Neural cell (in vitro differentiated cells): ENCODE data around the gene MYOG. TPM values are rescaled to one million over a fixed set of nuclear protein-coding genes. Genes with fewer than 3 reads are reported as not detected.

ENCODE experiments used
- H2AFZ ChIP-seq: fragments of 200-600, 300-800 bp; sonication (generic), shearing (Covaris generic); 2 replicates; pipeline ENCODE4 v1.6.0; 2014; ENCODE audit warnings: low read depth, mild to moderate bottlenecking, antibody characterized with exemption, low read length, moderate library complexity
- H3F3A ChIP-seq: fragments of 200-600 bp; shearing (Covaris generic); 2 replicates; pipeline ENCODE4 v1.6.1; 2016; ENCODE audit warnings: mild to moderate bottlenecking, moderate library complexity, mixed read lengths, antibody characterized with exemption, low read length; ENCODE audit not compliant: insufficient read depth, poor library complexity, severe bottlenecking
- H3K27ac ChIP-seq: fragments of 200-600, 300-800 bp; sonication (generic), shearing (Covaris generic); 2 replicates; pipeline ENCODE4 v1.5.1; 2014; ENCODE audit warnings: mild to moderate bottlenecking, low read length, moderate library complexity
- H3K27me3 ChIP-seq: fragments of 300-800, 200-600 bp; sonication (generic), shearing (Covaris generic); 2 replicates; pipeline ENCODE4 v1.6.0; 2014; ENCODE audit warnings: mild to moderate bottlenecking, low read depth, low read length, moderate library complexity; ENCODE audit not compliant: insufficient read depth
- H3K36me3 ChIP-seq: fragments of 300-800, 200-600 bp; sonication (generic), shearing (Covaris generic); 2 replicates; pipeline ENCODE4 v1.5.1; 2014; ENCODE audit warnings: mild to moderate bottlenecking, antibody characterized with exemption, low read length, moderate library complexity; ENCODE audit not compliant: insufficient read depth
- H3K4me2 ChIP-seq: fragments of 300-800, 200-600 bp; sonication (generic), shearing (Covaris generic); 2 replicates; pipeline ENCODE4 v1.6.0; 2014; ENCODE audit warnings: mild to moderate bottlenecking, low read length
- H3K4me3 ChIP-seq: fragments of 300-800, 200-600 bp; sonication (generic), shearing (Covaris generic); 2 replicates; pipeline ENCODE4 v1.5.1; 2014; ENCODE audit warnings: mild to moderate bottlenecking, low read length, moderate library complexity
- H3K79me2 ChIP-seq: fragments of 200-600 bp; shearing (Covaris generic); replicated peaks from 2 replicates; pipeline ENCODE4 v1.6.0; 2014; ENCODE audit warnings: mild to moderate bottlenecking, low read length, moderate library complexity; ENCODE audit not compliant: insufficient read depth
- H3K9ac ChIP-seq: fragments of 300-800, 200-600 bp; sonication (generic), shearing (Covaris generic); 2 replicates; pipeline ENCODE4 v1.6.1; 2016; ENCODE audit warnings: mild to moderate bottlenecking, low read length, mixed read lengths
- H3K9me2 ChIP-seq: fragments of 200-600 bp; shearing (Covaris generic); 2 replicates; pipeline ENCODE4 v1.6.1; 2016; ENCODE audit warnings: mild to moderate bottlenecking, low read length, mixed read lengths; ENCODE audit not compliant: insufficient read depth
- H3K9me3 ChIP-seq: fragments of 200-600, 300-800 bp; sonication (generic), shearing (Covaris generic); 2 replicates; pipeline ENCODE4 v1.6.1; 2016; ENCODE audit warnings: mild to moderate bottlenecking, mixed run types, low read length, moderate library complexity, mixed read lengths
- H4K20me1 ChIP-seq: fragments of 200-600 bp; shearing (Covaris generic); 2 replicates; pipeline ENCODE4 v1.6.1; 2016; ENCODE audit warnings: mild to moderate bottlenecking, mixed run types; ENCODE audit not compliant: insufficient read depth
- EP300 ChIP-seq: fragments of 450-650 bp; conservative IDR thresholded peaks from 2 replicates; pipeline ENCODE4 v1.6.1; 2014; ENCODE audit warnings: antibody characterized with exemption, mild to moderate bottlenecking, moderate library complexity; ENCODE audit not compliant: poor library complexity, severe bottlenecking
- EZH2 ChIP-seq: fragments of 200-600, 300-800 bp; shearing (Covaris generic), sonication (generic); IDR thresholded peaks from 2 replicates; pipeline ENCODE4 v1.6.1; 2014; ENCODE audit warnings: antibody characterized with exemption, low read length, borderline replicate concordance, mild to moderate bottlenecking; ENCODE audit not compliant: insufficient read depth, poor library complexity, severe bottlenecking
- MXI1 ChIP-seq: fragments of 450-650 bp; conservative IDR thresholded peaks from 2 replicates; pipeline ENCODE4 v1.6.1; 2014; ENCODE audit warnings: antibody characterized with exemption, mild to moderate bottlenecking; ENCODE audit not compliant: poor library complexity, severe bottlenecking
- POLR2AphosphoS5 ChIP-seq: IDR thresholded peaks from 2 replicates; pipeline ENCODE4 v1.6.1; 2012
- RAD21 ChIP-seq: fragments of 450-650 bp; conservative IDR thresholded peaks from 2 replicates; pipeline ENCODE4 v1.6.1; 2014; ENCODE audit warnings: antibody characterized with exemption, mild to moderate bottlenecking, moderate library complexity
- SMC3 ChIP-seq: fragments of 450-650 bp; conservative IDR thresholded peaks from 2 replicates; pipeline ENCODE4 v1.6.1; 2014; ENCODE audit warnings: antibody characterized with exemption, mild to moderate bottlenecking, moderate library complexity; ENCODE audit not compliant: poor library complexity
- TAF1 ChIP-seq: IDR thresholded peaks from 2 replicates; pipeline ENCODE4 v1.6.1; 2012; ENCODE audit warnings: low read depth
- polyA plus RNA-seq: library from polyadenylated mRNA; depleted of rRNA; stranded (reverse); fragments of >200 nt; gene quantifications from 2 replicates; pipeline ENCODE4 v1.2.3, GENCODE V29; 2014
- TF ChIP-seq, protein P1 (sequence below): fragments of 450-650 bp; IDR thresholded peaks from 2 replicates; pipeline ENCODE4 v1.5.1; 2014; ENCODE audit warnings: antibody characterized with exemption, mild to moderate bottlenecking, moderate library complexity; ENCODE audit not compliant: poor library complexity, severe bottlenecking
- TF ChIP-seq, protein P2 (sequence below): IDR thresholded peaks from 2 replicates; pipeline ENCODE4 v1.6.1; 2012; ENCODE audit warnings: borderline replicate concordance

The MYOG gene
- polyA plus RNA-seq, 1 donor from 2014 or later = not detected

DNA sequence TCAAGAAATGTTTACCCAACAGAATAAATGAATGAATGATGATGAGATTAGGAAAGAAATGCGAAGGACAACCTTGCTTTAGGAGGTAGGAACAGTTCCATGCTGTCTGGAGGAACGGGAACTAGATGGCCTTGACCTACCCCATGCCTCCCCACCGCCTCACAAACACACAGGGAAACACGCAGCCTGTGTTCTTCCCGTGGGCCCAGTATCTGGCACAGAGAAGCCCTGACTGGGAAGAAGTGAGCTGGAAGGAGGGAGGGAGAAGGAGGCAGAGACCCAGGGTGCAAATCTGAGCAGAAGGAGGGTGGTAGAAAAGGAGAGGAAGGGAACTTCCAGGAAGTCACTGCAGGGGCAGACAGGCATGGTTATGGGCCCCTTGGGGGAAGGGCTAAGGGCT lies 38.2 kb upstream of the MYOG start:
- H4K20me1 ChIP-seq = no peaks in the 10 kb centered on the region
- no peaks in the 10 kb centered on the region for H3K9me3 ChIP-seq
- H3K9ac ChIP-seq = no peak overlapping the region
- TF ChIP-seq POLR2AphosphoS5 (no peak), EP300 (no peak), EZH2 (no peak)
- TF ChIP-seq, protein P1, sequence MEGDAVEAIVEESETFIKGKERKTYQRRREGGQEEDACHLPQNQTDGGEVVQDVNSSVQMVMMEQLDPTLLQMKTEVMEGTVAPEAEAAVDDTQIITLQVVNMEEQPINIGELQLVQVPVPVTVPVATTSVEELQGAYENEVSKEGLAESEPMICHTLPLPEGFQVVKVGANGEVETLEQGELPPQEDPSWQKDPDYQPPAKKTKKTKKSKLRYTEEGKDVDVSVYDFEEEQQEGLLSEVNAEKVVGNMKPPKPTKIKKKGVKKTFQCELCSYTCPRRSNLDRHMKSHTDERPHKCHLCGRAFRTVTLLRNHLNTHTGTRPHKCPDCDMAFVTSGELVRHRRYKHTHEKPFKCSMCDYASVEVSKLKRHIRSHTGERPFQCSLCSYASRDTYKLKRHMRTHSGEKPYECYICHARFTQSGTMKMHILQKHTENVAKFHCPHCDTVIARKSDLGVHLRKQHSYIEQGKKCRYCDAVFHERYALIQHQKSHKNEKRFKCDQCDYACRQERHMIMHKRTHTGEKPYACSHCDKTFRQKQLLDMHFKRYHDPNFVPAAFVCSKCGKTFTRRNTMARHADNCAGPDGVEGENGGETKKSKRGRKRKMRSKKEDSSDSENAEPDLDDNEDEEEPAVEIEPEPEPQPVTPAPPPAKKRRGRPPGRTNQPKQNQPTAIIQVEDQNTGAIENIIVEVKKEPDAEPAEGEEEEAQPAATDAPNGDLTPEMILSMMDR = no peak
- TF ChIP-seq, protein P2, sequence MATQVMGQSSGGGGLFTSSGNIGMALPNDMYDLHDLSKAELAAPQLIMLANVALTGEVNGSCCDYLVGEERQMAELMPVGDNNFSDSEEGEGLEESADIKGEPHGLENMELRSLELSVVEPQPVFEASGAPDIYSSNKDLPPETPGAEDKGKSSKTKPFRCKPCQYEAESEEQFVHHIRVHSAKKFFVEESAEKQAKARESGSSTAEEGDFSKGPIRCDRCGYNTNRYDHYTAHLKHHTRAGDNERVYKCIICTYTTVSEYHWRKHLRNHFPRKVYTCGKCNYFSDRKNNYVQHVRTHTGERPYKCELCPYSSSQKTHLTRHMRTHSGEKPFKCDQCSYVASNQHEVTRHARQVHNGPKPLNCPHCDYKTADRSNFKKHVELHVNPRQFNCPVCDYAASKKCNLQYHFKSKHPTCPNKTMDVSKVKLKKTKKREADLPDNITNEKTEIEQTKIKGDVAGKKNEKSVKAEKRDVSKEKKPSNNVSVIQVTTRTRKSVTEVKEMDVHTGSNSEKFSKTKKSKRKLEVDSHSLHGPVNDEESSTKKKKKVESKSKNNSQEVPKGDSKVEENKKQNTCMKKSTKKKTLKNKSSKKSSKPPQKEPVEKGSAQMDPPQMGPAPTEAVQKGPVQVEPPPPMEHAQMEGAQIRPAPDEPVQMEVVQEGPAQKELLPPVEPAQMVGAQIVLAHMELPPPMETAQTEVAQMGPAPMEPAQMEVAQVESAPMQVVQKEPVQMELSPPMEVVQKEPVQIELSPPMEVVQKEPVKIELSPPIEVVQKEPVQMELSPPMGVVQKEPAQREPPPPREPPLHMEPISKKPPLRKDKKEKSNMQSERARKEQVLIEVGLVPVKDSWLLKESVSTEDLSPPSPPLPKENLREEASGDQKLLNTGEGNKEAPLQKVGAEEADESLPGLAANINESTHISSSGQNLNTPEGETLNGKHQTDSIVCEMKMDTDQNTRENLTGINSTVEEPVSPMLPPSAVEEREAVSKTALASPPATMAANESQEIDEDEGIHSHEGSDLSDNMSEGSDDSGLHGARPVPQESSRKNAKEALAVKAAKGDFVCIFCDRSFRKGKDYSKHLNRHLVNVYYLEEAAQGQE = no peak
- H3K27me3 ChIP-seq = peaks cover 31% of the 10 kb centered on the region
- H3K36me3 ChIP-seq = no peaks in the 10 kb centered on the region
- H3K27ac ChIP-seq = no peak overlapping the region
- no peaks in the 10 kb centered on the region for H3K79me2 ChIP-seq
- no peak overlapping the region for H3K4me3 ChIP-seq
- H2AFZ ChIP-seq = no peak overlapping the region
- H3K4me2 ChIP-seq = no peak overlapping the region
- H3K9me2 ChIP-seq = no peaks in the 10 kb centered on the region
- no peaks in the 10 kb centered on the region for H3F3A ChIP-seq

DNA sequence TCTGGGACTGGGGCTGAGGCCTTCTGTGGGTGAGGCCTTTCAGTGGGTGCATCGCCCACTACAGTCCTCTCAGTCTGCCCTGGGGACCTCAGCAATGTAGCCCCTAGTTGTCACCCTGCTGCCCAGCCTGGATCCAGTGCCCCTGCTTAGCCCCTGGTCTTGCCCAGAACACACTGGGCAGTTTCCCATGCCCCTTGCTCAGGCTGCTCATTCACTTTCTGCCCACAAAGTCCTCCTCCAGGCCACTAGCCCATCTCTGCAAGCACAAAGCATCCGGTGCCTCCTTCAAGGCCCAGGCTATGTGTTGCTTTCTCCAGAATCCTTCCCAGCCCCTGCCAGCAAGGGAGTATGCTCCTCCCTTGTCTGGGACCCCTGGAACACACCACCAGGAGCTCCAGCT lies 36.3 kb upstream of the MYOG start:
- no peak for TF ChIP-seq SMC3
- TF ChIP-seq MXI1 = no peak
- TF ChIP-seq POLR2AphosphoS5 = no peak
- no peaks in the 10 kb centered on the region for H3F3A ChIP-seq
- H3K27me3 ChIP-seq = peaks cover 24% of the 10 kb centered on the region

DNA sequence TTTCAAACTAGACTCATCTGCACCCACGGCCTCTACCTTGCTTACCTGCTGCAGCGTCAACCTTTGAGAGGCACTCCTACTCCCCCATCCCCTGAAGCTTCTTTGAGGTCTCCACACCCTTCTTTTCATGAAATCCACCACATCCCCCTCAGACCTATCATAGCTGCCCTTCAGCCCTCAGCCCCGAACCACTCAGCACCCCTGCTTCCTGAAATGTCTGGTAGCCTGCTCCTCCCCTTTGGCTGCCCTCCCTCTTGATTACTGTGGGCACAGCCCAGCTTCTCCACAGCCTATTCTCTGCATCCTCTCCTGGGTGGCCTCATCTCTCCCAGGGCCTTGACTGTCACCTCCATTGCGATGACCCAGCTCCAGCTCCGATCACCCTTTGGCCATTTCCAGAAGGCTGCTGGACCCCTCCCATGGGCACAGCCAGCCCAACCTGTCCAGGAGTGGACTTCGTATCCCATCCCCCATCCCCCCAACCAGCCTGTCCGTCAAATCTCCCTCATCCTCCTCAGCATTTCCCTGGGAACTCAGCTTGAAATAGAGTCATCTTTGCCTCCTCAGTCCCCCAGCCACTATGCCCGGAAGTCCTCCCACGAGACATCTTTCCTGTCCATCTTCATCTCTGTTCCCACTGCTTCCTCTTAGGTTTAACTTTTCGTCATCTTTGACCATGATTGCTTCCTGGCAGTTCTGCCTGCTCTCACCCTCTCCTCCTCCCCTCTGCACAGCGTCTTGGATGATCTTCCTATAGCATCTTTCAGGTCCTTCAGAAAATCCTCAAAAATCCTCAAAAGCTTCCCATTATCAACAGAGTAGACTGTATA lies 35.6 kb upstream of the MYOG start:
- no peak overlapping the region for H3K27ac ChIP-seq
- H3K9ac ChIP-seq = no peak overlapping the region
- no peak overlapping the region for H3K4me2 ChIP-seq
- H3K79me2 ChIP-seq = no peaks in the 10 kb centered on the region
- H3K36me3 ChIP-seq = no peaks in the 10 kb centered on the region
- H3K4me3 ChIP-seq = no peak overlapping the region
- H3F3A ChIP-seq = no peaks in the 10 kb centered on the region
- TF ChIP-seq RAD21 (no peak), POLR2AphosphoS5 (no peak), EZH2 (no peak), TAF1 (no peak)
- TF ChIP-seq, protein P2 = no peak
- TF ChIP-seq, protein P1 = no peak
- H4K20me1 ChIP-seq = no peaks in the 10 kb centered on the region
- H3K27me3 ChIP-seq = peaks cover 17% of the 10 kb centered on the region
- H2AFZ ChIP-seq = no peak overlapping the region
- H3K9me3 ChIP-seq = no peaks in the 10 kb centered on the region
- no peaks in the 10 kb centered on the region for H3K9me2 ChIP-seq

More for the DNA sequence above, 36.3 kb upstream of the MYOG start:
- Histone ChIP-seq H3K36me3 (no peaks in the 10 kb centered on the region), H3K27ac (no peak overlapping the region), H3K9me3 (no peaks in the 10 kb centered on the region), H2AFZ (no peak overlapping the region), H3K4me2 (no peak overlapping the region), H3K9ac (no peak overlapping the region), H4K20me1 (no peaks in the 10 kb centered on the region), H3K4me3 (no peak overlapping the region), H3K9me2 (no peaks in the 10 kb centered on the region), H3K79me2 (no peaks in the 10 kb centered on the region)
